GM23338 (cell line): ENCODE measurements around the gene GARIN3. TPM values are rescaled to one million over a fixed set of nuclear protein-coding genes. Genes with fewer than 3 reads are reported as not detected.

Experiments
- ATAC-seq: fragments of 200-7000 bp; cut with Tn5 transposase; 3 replicates; pipeline ENCODE4 v1.9.1; 2020
- DNase-seq: peaks from one replicate; pipeline ENCODE4 v3.0.0-alpha.2; 2015; ENCODE audit warnings: low spot score
- H2AFZ ChIP-seq: fragments of 200-600 bp; sonication (generic); 2 replicates; pipeline ENCODE4 v1.8.0; 2016; ENCODE audit warnings: antibody characterized with exemption, mild to moderate bottlenecking, moderate library complexity
- H3F3A ChIP-seq: fragments of 200-600 bp; sonication (generic); replicated peaks from 2 replicates; pipeline ENCODE4 v1.8.0; 2017; ENCODE audit warnings: antibody characterized with exemption, mixed run types, low read depth
- H3K27ac ChIP-seq: fragments of 200-600 bp; sonication (generic); 2 replicates; pipeline ENCODE4 v1.6.1; 2016; ENCODE audit warnings: low read depth
- H3K27me3 ChIP-seq: fragments of 200-600 bp; sonication (generic); 2 replicates; pipeline ENCODE4 v1.8.0; 2016; ENCODE audit warnings: mild to moderate bottlenecking, mixed run types, moderate library complexity; ENCODE audit not compliant: insufficient read depth
- H3K36me3 ChIP-seq: fragments of 200-600 bp; sonication (generic); 2 replicates; pipeline ENCODE4 v1.8.0; 2016; ENCODE audit warnings: mild to moderate bottlenecking; ENCODE audit not compliant: insufficient read depth
- H3K4me1 ChIP-seq: fragments of 200-600 bp; sonication (generic); 2 replicates; pipeline ENCODE4 v1.8.0; 2016; ENCODE audit warnings: mild to moderate bottlenecking, moderate library complexity; ENCODE audit not compliant: insufficient read depth
- H3K4me2 ChIP-seq: fragments of 200-600 bp; sonication (generic); 2 replicates; pipeline ENCODE4 v1.7.1; 2017; ENCODE audit warnings: mixed run types
- H3K4me3 ChIP-seq: fragments of 200-600 bp; sonication (generic); 2 replicates; pipeline ENCODE4 v1.6.1; 2016; ENCODE audit warnings: mixed run types
- H3K79me2 ChIP-seq: fragments of 200-600 bp; sonication (generic); replicated peaks from 2 replicates; pipeline ENCODE4 v1.8.0; 2017; ENCODE audit warnings: mild to moderate bottlenecking; ENCODE audit not compliant: insufficient read depth
- H3K9me2 ChIP-seq: fragments of 200-600 bp; sonication (generic); 2 replicates; pipeline ENCODE4 v1.8.0; 2017; ENCODE audit not compliant: insufficient read depth
- H4K20me1 ChIP-seq: fragments of 200-600 bp; sonication (generic); replicated peaks from 2 replicates; pipeline ENCODE4 v1.8.0; 2017; ENCODE audit warnings: mild to moderate bottlenecking; ENCODE audit not compliant: insufficient read depth
- H3K27ac Mint-ChIP-seq: 2 replicates; pipeline ENCODE4 v1.8.0; 2020; ENCODE audit warnings: inconsistent platforms, mild to moderate bottlenecking, moderate library complexity, mixed read lengths
- H3K27me3 Mint-ChIP-seq: 3 replicates; pipeline ENCODE4 v1.8.0; 2022; ENCODE audit warnings: low read depth, mild to moderate bottlenecking, moderate library complexity, mixed read lengths, inconsistent platforms; ENCODE audit not compliant: insufficient read depth, poor library complexity
- H3K36me3 Mint-ChIP-seq: 3 replicates; pipeline ENCODE4 v1.8.0; 2021; ENCODE audit warnings: low read depth, mild to moderate bottlenecking, inconsistent platforms, moderate library complexity, mixed read lengths
- H3K4me1 Mint-ChIP-seq: 3 replicates; pipeline ENCODE4 v1.8.0; 2020; ENCODE audit warnings: mild to moderate bottlenecking, inconsistent platforms, mixed read lengths
- H3K4me3 Mint-ChIP-seq: 3 replicates; pipeline ENCODE4 v1.8.0; 2021; ENCODE audit warnings: moderate library complexity, mild to moderate bottlenecking, inconsistent platforms, mixed read lengths
- H3K9me3 Mint-ChIP-seq: 3 replicates; pipeline ENCODE4 v1.8.0; 2020; ENCODE audit warnings: moderate library complexity, mild to moderate bottlenecking, inconsistent platforms, mixed read lengths
- NANOG ChIP-seq: IDR thresholded peaks from 2 replicates; pipeline ENCODE4 v1.6.1; 2016; ENCODE audit warnings: antibody characterized with exemption, borderline replicate concordance
- STAT1 ChIP-seq: IDR thresholded peaks from one replicate; pipeline ENCODE4 v1.6.1; 2016; ENCODE audit warnings: antibody characterized with exemption; ENCODE audit not compliant: unreplicated experiment
- ZNF114 ChIP-seq: fragments of 250-450 bp; sonication (Bioruptor Pico); IDR thresholded peaks from 2 replicates; pipeline ENCODE4 v1.5.0; 2020; ENCODE audit warnings: mild to moderate bottlenecking, moderate library complexity
- long read RNA-seq: library from polyadenylated mRNA; unstranded; transcript quantifications from one replicate; pipeline ENCODE4 v2.0.0, GENCODE V29; 2020; ENCODE audit not compliant: unreplicated experiment
- polyA plus RNA-seq: library from polyadenylated mRNA; unstranded; fragments of >200 nt; fragmentation: Nextera tagmentation; extraction: Ambion mirVana; gene quantifications from 2 replicates; pipeline ENCODE4 v1.2.1, GENCODE V29; 2016
- total RNA-seq: library from RNA; depleted of rRNA; stranded (reverse); fragments of >200 nt; shearing (Covaris generic); gene quantifications from 2 replicates; pipeline ENCODE4 v1.2.3, GENCODE V29; 2014; rRNA removed
- TF ChIP-seq, protein P1 (sequence below): IDR thresholded peaks from 2 replicates; pipeline ENCODE4 v1.6.1; 2016; ENCODE audit warnings: antibody characterized with exemption
- TF ChIP-seq, protein P2 (sequence below), 2 experiments: fragments of 200-600 bp in 1 of 2; sonication (generic) in 1 of 2; conservative IDR thresholded peaks; 2 replicates each; pipeline versions ENCODE4 v1.5.1 to v1.6.1; 2016 to 2017; ENCODE audit warnings: antibody characterized with exemption in 2 of 2, low read depth in 2 of 2, mild to moderate bottlenecking in 2 of 2, moderate library complexity in 1 of 2

GARIN3 gene
- total RNA-seq (not detected in 2 replicates), polyA plus RNA-seq (not detected in 2 replicates)
- long read RNA-seq: 0 reads

DNA sequence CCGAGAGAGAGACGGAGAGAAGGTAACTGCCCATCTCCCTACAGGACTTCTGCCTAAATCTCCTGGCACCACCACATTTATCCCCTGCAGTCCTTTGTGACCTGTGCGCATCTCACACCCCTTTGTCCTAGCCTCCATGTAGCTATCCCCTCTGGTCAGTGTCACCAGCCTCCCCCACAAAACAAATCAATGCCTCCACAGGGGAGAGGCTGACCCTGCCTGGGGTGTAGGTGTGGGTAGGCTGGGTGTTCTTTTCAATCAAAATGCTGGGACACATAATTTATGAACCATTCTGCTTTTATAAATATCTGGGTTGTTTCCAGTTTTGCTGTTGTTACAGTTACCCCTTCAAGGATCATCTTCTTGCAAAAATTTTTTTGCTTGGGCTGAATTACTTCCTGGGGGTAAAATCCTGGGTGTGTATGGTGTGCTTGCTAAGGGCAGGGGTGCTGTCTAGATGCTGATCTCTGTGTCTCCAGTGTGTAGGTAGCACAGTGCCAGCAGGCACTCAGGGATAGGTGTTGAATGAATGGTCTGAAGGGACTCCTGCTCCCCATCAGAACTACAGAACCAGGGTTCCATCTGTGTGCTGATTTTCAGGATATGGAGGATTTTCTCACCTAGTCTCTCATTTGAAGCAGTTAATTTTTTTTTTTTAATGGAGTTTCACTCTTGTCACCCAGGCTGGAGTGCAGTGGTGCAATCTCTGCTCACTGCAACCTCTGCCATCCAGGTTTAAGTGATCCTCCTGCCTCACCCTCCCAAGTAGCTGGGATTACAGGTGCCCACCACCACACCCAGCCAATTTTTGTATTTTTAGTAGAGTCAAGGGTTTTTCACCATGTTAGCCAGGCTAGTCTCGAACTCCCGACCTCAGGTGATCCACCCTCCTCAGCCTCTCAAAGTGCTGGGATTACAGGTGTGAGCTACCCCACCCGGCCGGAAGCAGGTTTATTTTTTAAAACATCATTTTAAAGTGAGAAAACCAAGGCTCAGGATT is at the start of gene GARIN3:
Gene GARIN3, minus strand, starts transcription at position 51 of the 1,000 bp plus-strand sequence. CDS start 96 bp downstream, outside the sequence.
- H3K4me2 ChIP-seq: no peak within 1 kb of the TSS
- TF ChIP-seq ZNF114 (CRISPR knock-in tag): no peak
- no peak for TF ChIP-seq NANOG
- TF ChIP-seq, protein P1, sequence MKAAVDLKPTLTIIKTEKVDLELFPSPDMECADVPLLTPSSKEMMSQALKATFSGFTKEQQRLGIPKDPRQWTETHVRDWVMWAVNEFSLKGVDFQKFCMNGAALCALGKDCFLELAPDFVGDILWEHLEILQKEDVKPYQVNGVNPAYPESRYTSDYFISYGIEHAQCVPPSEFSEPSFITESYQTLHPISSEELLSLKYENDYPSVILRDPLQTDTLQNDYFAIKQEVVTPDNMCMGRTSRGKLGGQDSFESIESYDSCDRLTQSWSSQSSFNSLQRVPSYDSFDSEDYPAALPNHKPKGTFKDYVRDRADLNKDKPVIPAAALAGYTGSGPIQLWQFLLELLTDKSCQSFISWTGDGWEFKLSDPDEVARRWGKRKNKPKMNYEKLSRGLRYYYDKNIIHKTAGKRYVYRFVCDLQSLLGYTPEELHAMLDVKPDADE: no peak
- no peak for TF ChIP-seq STAT1
- Mint-ChIP-seq H3K27ac (no peak within 1 kb of the TSS), H3K27me3 (peaks cover 2% of the 10 kb centered on the region), H3K36me3 (no peaks in the 10 kb centered on the region; the same call in 2 of the 3 replicates), H3K4me1 (peaks cover 15% of the 10 kb centered on the region; the same call in 2 of the 3 replicates), H3K9me3 (peaks cover 11% of the 10 kb centered on the region; the same call in 2 of the 3 replicates), H3K4me3 (no peak within 1 kb of the TSS)
- H3F3A ChIP-seq: no peaks in the 10 kb centered on the region
- no peaks in the 10 kb centered on the region for H3K79me2 ChIP-seq
- H3K4me1 ChIP-seq: no peaks in the 10 kb centered on the region; the same call in 1 of the 2 replicates
- H3K4me3 ChIP-seq: no peak within 1 kb of the TSS
- ATAC-seq: no peak
- DNase-seq: no peak
- no peaks in the 10 kb centered on the region for H3K36me3 ChIP-seq
- no peaks in the 10 kb centered on the region for H3K27me3 ChIP-seq
- H3K27ac ChIP-seq: no peak within 1 kb of the TSS
- no peaks in the 10 kb centered on the region for H3K9me2 ChIP-seq
- no peaks in the 10 kb centered on the region for H4K20me1 ChIP-seq
- no peak within 1 kb of the TSS; the same call in 1 of the 2 replicates for H2AFZ ChIP-seq

DNA sequence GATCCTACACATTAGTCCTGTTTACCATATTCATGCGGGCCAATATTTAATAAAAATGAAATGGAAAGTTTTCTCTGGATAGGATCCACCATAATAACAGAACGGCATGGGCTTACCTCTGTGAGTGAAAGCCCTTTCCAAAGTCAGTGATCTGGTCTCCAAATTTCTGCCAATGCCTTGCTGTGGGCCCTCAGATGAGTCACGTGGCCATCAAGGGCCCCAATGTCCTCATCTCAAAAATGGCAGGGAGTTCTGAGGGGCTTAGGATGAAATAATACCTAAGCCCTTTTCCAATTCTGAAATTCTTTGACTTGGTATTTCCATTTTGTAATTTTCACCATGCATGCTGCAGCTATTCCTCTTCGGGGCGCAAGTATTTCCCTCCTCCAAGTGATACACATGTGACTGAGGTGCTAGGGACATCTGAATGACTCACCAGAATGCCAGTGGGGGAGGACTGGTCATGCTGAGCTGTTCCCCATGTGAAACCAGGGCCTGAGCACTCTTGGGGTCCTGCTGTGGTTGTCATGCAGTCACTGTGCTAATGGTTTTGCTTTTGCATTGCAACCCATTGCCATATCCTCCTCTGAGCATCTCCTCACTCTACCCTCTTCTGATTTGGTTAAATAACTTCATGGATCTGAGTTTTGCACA is 49.6 kb upstream of the GARIN3 start:
- no peak overlapping the region for H3K4me3 ChIP-seq
- H3K27ac Mint-ChIP-seq: no peak overlapping the region
- H3K36me3 ChIP-seq: no peaks in the 10 kb centered on the region
- no peaks in the 10 kb centered on the region for H3K36me3 Mint-ChIP-seq
- no peak overlapping the region for H3K4me3 Mint-ChIP-seq
- no peaks in the 10 kb centered on the region for H3K27me3 ChIP-seq
- H3K9me2 ChIP-seq: no peaks in the 10 kb centered on the region
- H3K4me2 ChIP-seq: no peak overlapping the region
- H2AFZ ChIP-seq: no peak overlapping the region
- no peaks in the 10 kb centered on the region for H4K20me1 ChIP-seq
- H3K4me1 Mint-ChIP-seq: peaks cover 5% of the 10 kb centered on the region; the same call in 2 of the 3 replicates
- H3K4me1 ChIP-seq: no peaks in the 10 kb centered on the region
- no peak overlapping the region for H3K27ac ChIP-seq
- no peaks in the 10 kb centered on the region for H3K79me2 ChIP-seq
- ATAC-seq (no peak), DNase-seq (no peak)
- no peaks in the 10 kb centered on the region for H3K9me3 Mint-ChIP-seq
- H3K27me3 Mint-ChIP-seq: no peaks in the 10 kb centered on the region
- no peaks in the 10 kb centered on the region for H3F3A ChIP-seq
- TF ChIP-seq, protein P2, sequence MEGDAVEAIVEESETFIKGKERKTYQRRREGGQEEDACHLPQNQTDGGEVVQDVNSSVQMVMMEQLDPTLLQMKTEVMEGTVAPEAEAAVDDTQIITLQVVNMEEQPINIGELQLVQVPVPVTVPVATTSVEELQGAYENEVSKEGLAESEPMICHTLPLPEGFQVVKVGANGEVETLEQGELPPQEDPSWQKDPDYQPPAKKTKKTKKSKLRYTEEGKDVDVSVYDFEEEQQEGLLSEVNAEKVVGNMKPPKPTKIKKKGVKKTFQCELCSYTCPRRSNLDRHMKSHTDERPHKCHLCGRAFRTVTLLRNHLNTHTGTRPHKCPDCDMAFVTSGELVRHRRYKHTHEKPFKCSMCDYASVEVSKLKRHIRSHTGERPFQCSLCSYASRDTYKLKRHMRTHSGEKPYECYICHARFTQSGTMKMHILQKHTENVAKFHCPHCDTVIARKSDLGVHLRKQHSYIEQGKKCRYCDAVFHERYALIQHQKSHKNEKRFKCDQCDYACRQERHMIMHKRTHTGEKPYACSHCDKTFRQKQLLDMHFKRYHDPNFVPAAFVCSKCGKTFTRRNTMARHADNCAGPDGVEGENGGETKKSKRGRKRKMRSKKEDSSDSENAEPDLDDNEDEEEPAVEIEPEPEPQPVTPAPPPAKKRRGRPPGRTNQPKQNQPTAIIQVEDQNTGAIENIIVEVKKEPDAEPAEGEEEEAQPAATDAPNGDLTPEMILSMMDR (conservative IDR thresholded peaks at IDR 0.05; ENCODE audit: low read depth in 2 of 2): no peak
- TF ChIP-seq, protein P1: no peak
